Subcutaneous abdominal adipose tissue (tissue), 5 donors: ENCODE data around the gene SP110.

Experiments used
- H3K27ac ChIP-seq: one replicate; pipeline ENCODE4 v1.7.0; 2013; ENCODE audit warnings: low read depth, mild to moderate bottlenecking, inconsistent platforms, low read length, moderate library complexity
- H3K27me3 ChIP-seq, 5 donors: one replicate each; pipeline ENCODE4 v1.7.0; 2013; ENCODE audit warnings: low read length in 5 of 5, inconsistent platforms in 1 of 5; ENCODE audit not compliant: control insufficient read depth in 5 of 5, insufficient read depth in 4 of 5
- H3K36me3 ChIP-seq, 5 donors: one replicate each; pipeline ENCODE4 v1.7.0; 2013; ENCODE audit warnings: low read length in 5 of 5; ENCODE audit not compliant: control insufficient read depth in 5 of 5, insufficient read depth in 5 of 5
- H3K4me1 ChIP-seq, 5 donors: one replicate each; pipeline ENCODE4 v1.7.0; 2013; ENCODE audit warnings: low read length in 5 of 5, mild to moderate bottlenecking in 3 of 5, moderate library complexity in 1 of 5; ENCODE audit not compliant: control insufficient read depth in 5 of 5, insufficient read depth in 5 of 5
- H3K4me3 ChIP-seq, 5 donors: one replicate each; pipeline ENCODE4 v1.7.0; 2013; ENCODE audit warnings: low read length in 5 of 5, low read depth in 1 of 5
- H3K9ac ChIP-seq, 5 donors: one replicate each; pipeline ENCODE4 v1.7.0; 2013; ENCODE audit warnings: low read length in 5 of 5, mild to moderate bottlenecking in 4 of 5, moderate library complexity in 3 of 5
- H3K9me3 ChIP-seq, 5 donors: one replicate each; pipeline ENCODE4 v1.7.0; 2013; ENCODE audit warnings: low read length in 5 of 5; ENCODE audit not compliant: control insufficient read depth in 5 of 5
- donor health status: healthy.
- donor health status: healthy.
- donor health status: healthy.
- donor health status: healthy.
- donor health status: healthy.

Gene SP110

GRCh38 chr2:230158468-230158867 is 61.3 kb downstream of the SP110 start:
- Histone ChIP-seq H3K27me3 (no peaks in the 10 kb centered on the region), H3K9ac (no peak overlapping the region), H3K4me3 (no peak overlapping the region), H3K4me1 (peaks cover 0 to 13% (median 4%) of the 10 kb centered on the region in 5 donors), H3K9me3 (no peaks in the 10 kb centered on the region), H3K27ac (no peak overlapping the region), H3K36me3 (no peaks in the 10 kb centered on the region)

- no peak overlapping the region for H3K4me3 ChIP-seq
- no peak overlapping the region for H3K27ac ChIP-seq
- no peaks in the 10 kb centered on the region for H3K36me3 ChIP-seq
- H3K9me3 ChIP-seq, result peaks cover 0 to 5% (median 3%) of the 10 kb centered on the region in 5 donors
- H3K4me1 ChIP-seq, result peaks cover 0 to 13% (median 4%) of the 10 kb centered on the region in 5 donors
- no peak overlapping the region for H3K9ac ChIP-seq
- no peaks in the 10 kb centered on the region for H3K27me3 ChIP-seq
Observed at GRCh38 chr2:230156782-230157699, 62.7 kb downstream of the SP110 start.

- H3K27ac ChIP-seq, result no peak overlapping the region
- no peak overlapping the region for H3K4me3 ChIP-seq
- no peaks in the 10 kb centered on the region for H3K27me3 ChIP-seq
- no peaks in the 10 kb centered on the region for H3K36me3 ChIP-seq
- H3K9ac ChIP-seq, result peak overlapping the region in 1 of 5 donors; percentile 22
- peaks cover 0 to 5% (median 4%) of the 10 kb centered on the region in 5 donors for H3K4me1 ChIP-seq
- peaks cover 0 to 7% (median 5%) of the 10 kb centered on the region in 5 donors for H3K9me3 ChIP-seq
Observed at GRCh38 chr2:230155359-230155758, 64.4 kb downstream of the SP110 start.

GRCh38 chr2:230153390-230153976 is 66.3 kb downstream of the SP110 start:
- H3K27ac ChIP-seq, result no peak overlapping the region
- H3K9ac ChIP-seq, result no peak overlapping the region
- no peaks in the 10 kb centered on the region for H3K27me3 ChIP-seq
- H3K4me3 ChIP-seq, result no peak overlapping the region
- H3K36me3 ChIP-seq, result no peaks in the 10 kb centered on the region
- H3K9me3 ChIP-seq, result peaks cover 0 to 7% (median 5%) of the 10 kb centered on the region in 5 donors
- H3K4me1 ChIP-seq, result no peaks in the 10 kb centered on the region

DNA sequence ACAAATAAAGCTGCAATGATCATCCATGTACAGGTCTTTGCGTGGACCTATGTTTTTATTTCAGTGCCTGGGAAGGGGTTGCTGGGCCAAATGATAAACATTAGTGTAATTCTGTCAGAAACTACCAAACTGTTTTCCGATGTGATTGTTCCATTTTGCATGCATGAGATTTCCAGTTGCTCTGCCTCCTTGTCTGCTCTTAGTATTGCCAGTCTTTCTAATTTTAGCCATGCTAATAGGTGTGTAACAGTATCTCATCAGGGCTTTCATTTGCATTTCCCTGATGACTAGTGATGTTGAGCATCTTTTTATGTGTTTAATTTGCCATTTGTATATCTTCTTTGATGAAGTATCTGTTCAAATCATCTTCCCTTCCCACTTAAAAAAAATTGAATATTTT is 67.5 kb downstream of the SP110 start:
- H3K27ac ChIP-seq, result no peak overlapping the region
- H3K4me1 ChIP-seq, result no peaks in the 10 kb centered on the region
- peaks cover 0 to 7% (median 5%) of the 10 kb centered on the region in 5 donors for H3K9me3 ChIP-seq
- no peaks in the 10 kb centered on the region for H3K36me3 ChIP-seq
- H3K4me3 ChIP-seq, result no peak overlapping the region
- H3K9ac ChIP-seq, result no peak overlapping the region
- no peaks in the 10 kb centered on the region for H3K27me3 ChIP-seq

DNA sequence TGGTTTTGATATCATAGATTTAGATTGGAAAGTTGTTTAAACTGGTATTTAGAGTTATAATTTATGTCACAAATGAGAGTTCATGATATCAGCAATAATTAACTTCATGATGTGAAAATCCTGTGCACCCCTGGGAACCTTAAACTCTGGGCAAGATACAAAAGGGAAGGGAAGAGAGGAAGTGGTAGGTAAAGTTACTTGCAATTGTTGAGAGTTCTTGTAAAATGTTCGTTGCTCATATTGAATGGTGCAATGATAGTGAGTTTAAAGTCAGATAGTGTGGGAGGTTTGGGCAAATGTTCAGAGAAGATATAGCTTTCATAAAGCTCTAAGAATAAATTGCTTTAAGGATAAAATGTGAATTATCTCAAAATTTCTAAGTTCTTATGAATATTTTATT is 75.4 kb downstream of the SP110 start:
- H3K27me3 ChIP-seq, result no peaks in the 10 kb centered on the region
- no peak overlapping the region for H3K9ac ChIP-seq
- no peaks in the 10 kb centered on the region for H3K4me1 ChIP-seq
- H3K9me3 ChIP-seq, result no peaks in the 10 kb centered on the region
- H3K27ac ChIP-seq, result no peak overlapping the region
- no peaks in the 10 kb centered on the region for H3K36me3 ChIP-seq
- H3K4me3 ChIP-seq, result no peak overlapping the region

DNA sequence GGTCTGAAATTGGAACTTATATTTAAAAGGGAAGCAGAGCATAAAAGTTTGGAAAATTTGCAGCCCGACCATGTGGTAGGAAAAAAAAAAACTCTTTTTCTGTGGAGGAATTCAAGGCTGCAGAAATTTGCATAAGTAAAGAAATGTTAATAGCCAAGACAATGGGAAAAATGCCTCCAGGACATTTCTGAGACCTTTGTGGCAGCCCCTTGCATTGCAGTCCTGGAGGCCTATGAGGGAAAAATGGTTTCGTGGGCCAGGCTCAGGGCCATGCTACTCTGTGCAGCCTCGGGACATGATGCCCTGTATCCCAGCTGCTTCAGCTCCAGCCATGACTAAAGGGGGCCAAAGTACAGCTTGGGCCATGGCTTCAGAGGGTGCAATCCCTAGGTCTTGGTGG is 79.1 kb downstream of the SP110 start:
- Histone ChIP-seq H3K27ac (no peak overlapping the region), H3K36me3 (no peaks in the 10 kb centered on the region), H3K9ac (no peak overlapping the region), H3K9me3 (no peaks in the 10 kb centered on the region), H3K4me1 (peaks cover 0 to 4% (median 0%) of the 10 kb centered on the region in 5 donors), H3K4me3 (no peak overlapping the region), H3K27me3 (no peaks in the 10 kb centered on the region)

GRCh38 chr2:230137902-230138539 is 81.8 kb downstream of the SP110 start:
- Histone ChIP-seq H3K27me3 (no peaks in the 10 kb centered on the region), H3K9me3 (peaks cover 0 to 11% (median 0%) of the 10 kb centered on the region in 5 donors), H3K4me1 (peaks cover 0 to 13% (median 0%) of the 10 kb centered on the region in 5 donors), H3K27ac (no peak overlapping the region), H3K9ac (no peak overlapping the region), H3K4me3 (no peak overlapping the region), H3K36me3 (no peaks in the 10 kb centered on the region)

- Histone ChIP-seq H3K4me3 (no peak overlapping the region), H3K27ac (no peak overlapping the region), H3K9me3 (peaks cover 0 to 13% (median 0%) of the 10 kb centered on the region in 5 donors), H3K4me1 (peaks cover 0 to 22% (median 11%) of the 10 kb centered on the region in 5 donors), H3K9ac (no peak overlapping the region), H3K27me3 (no peaks in the 10 kb centered on the region), H3K36me3 (no peaks in the 10 kb centered on the region)
Observed at GRCh38 chr2:230135130-230135525, 84.7 kb downstream of the SP110 start.
